ENCODE data around the gene TRPV4. TPM values are rescaled to one million over a fixed set of nuclear protein-coding genes. Genes with fewer than 3 reads are reported as not detected.

TRPV4 gene
- total RNA-seq, 1 experiment from 2014 or later = 0.09 TPM

- TF ChIP-seq CTCF (IDR thresholded peaks at IDR 0.05; ENCODE audit: unreplicated experiment) = no peak
- POLR2A ChIA-PET = interaction anchor here (0.6 kb wide), 1 partner anchor 997 kb away, joined by 4 read pairs; no protein-coding TSS in a partner anchor
- H3K27ac Mint-ChIP-seq (ENCODE audit: low read depth, unreplicated experiment) = no peak overlapping the region
- BruUV-seq (replicated peaks) = no TSS peak
- CTCF ChIA-PET = interaction anchor here (0.6 to 7.0 kb wide), 11 partner anchors 9 to 258 kb away, joined by 3 to 93 read pairs (median 3); no protein-coding TSS in a partner anchor
- H3K36me3 Mint-ChIP-seq (ENCODE audit: insufficient read depth, unreplicated experiment) = no peaks in the 10 kb centered on the region
- no peaks in the 10 kb centered on the region for H3K9me3 Mint-ChIP-seq (ENCODE audit: unreplicated experiment)
- intact Hi-C loops (cut with micrococcal nuclease) = no loop called here
- no peak for DNase-seq (ENCODE audit: unreplicated experiment)
- peaks cover 12% of the 10 kb centered on the region for H3K4me1 Mint-ChIP-seq (ENCODE audit: insufficient read depth, unreplicated experiment)
- H3K27me3 Mint-ChIP-seq (ENCODE audit: insufficient read depth, unreplicated experiment) = no peaks in the 10 kb centered on the region
- H3K4me3 Mint-ChIP-seq (ENCODE audit: unreplicated experiment) = no peak overlapping the region
These were observed 56.6 kb downstream of the TRPV4 start for GRCh38 chr12:109776624-109777023.

- DNase-seq (ENCODE audit: unreplicated experiment) = peak; percentile 77
These were observed 57.9 kb downstream of the TRPV4 start for GRCh38 chr12:109775172-109775881.

GRCh38 chr12:109773384-109774011, 59.7 kb downstream of the TRPV4 start:
- POLR2A ChIA-PET = interaction anchor here (0.6 to 1.9 kb wide), 9 partner anchors 9 to 496 kb away, joined by 3 to 12 read pairs (median 3); partner anchors contain the start of gene MVK
- Mint-ChIP-seq H3K27ac (ENCODE audit: low read depth, unreplicated experiment) (no peak overlapping the region), H3K27me3 (ENCODE audit: insufficient read depth, unreplicated experiment) (no peaks in the 10 kb centered on the region), H3K36me3 (ENCODE audit: insufficient read depth, unreplicated experiment) (no peaks in the 10 kb centered on the region), H3K4me1 (ENCODE audit: insufficient read depth, unreplicated experiment) (peaks cover 12% of the 10 kb centered on the region), H3K4me3 (ENCODE audit: unreplicated experiment) (peak overlapping the region; percentile 66), H3K9me3 (ENCODE audit: unreplicated experiment) (no peaks in the 10 kb centered on the region)
- CTCF ChIA-PET = interaction anchor here (0.7 to 7.0 kb wide), 9 partner anchors 10 to 438 kb away, joined by 3 to 93 read pairs (median 5); no protein-coding TSS in a partner anchor
- peak; percentile 63 for DNase-seq (ENCODE audit: unreplicated experiment)
- BruUV-seq (replicated peaks) = no TSS peak
- TF ChIP-seq CTCF (IDR thresholded peaks at IDR 0.05; ENCODE audit: unreplicated experiment) = no peak
- intact Hi-C loops (cut with micrococcal nuclease) = no loop called here

More at GRCh38 chr12:109775172-109775881, 57.9 kb downstream of the TRPV4 start:
- H3K9me3 Mint-ChIP-seq (ENCODE audit: unreplicated experiment) = no peaks in the 10 kb centered on the region
- intact Hi-C loops (cut with micrococcal nuclease) = loop anchor here (1.0 kb wide), 4 partner anchors 178 to 347 kb away; no protein-coding TSS in a partner anchor
- CTCF ChIA-PET = interaction anchor here (0.6 to 7.0 kb wide), 20 partner anchors 10 to 650 kb away, joined by 3 to 93 read pairs (median 3); no protein-coding TSS in a partner anchor
- no peaks in the 10 kb centered on the region for H3K36me3 Mint-ChIP-seq (ENCODE audit: insufficient read depth, unreplicated experiment)
- BruUV-seq (replicated peaks) = no TSS peak
- TF ChIP-seq CTCF (IDR thresholded peaks at IDR 0.05; ENCODE audit: unreplicated experiment) = peak; percentile 95
- H3K4me1 Mint-ChIP-seq (ENCODE audit: insufficient read depth, unreplicated experiment) = peaks cover 12% of the 10 kb centered on the region
- no peak overlapping the region for H3K4me3 Mint-ChIP-seq (ENCODE audit: unreplicated experiment)
- no peak overlapping the region for H3K27ac Mint-ChIP-seq (ENCODE audit: low read depth, unreplicated experiment)
- POLR2A ChIA-PET = interaction anchor here (0.6 to 1.3 kb wide), 3 partner anchors 178 to 347 kb away, joined by 3 to 6 read pairs (median 3); partner anchors contain the start of gene MVK
- no peaks in the 10 kb centered on the region for H3K27me3 Mint-ChIP-seq (ENCODE audit: insufficient read depth, unreplicated experiment)
